GM23338 (cell line): ENCODE data around the gene MEIOSIN.

Source experiments
- EZH2 ChIP-seq: fragments of 200-600 bp; sonication (generic); IDR thresholded peaks from one replicate; pipeline ENCODE4 v1.8.0; 2017; ENCODE audit warnings: antibody characterized with exemption, mild to moderate bottlenecking, low read depth; ENCODE audit not compliant: unreplicated experiment
- TF ChIP-seq, protein P1 (sequence below), 2 experiments: fragments of 200-600 bp in 1 of 2; sonication (generic) in 1 of 2; conservative IDR thresholded peaks; 2 replicates each; pipeline versions ENCODE4 v1.5.1 to v1.6.1; 2016 to 2017; ENCODE audit warnings: antibody characterized with exemption in 2 of 2, low read depth in 2 of 2, mild to moderate bottlenecking in 2 of 2, moderate library complexity in 1 of 2

DNA sequence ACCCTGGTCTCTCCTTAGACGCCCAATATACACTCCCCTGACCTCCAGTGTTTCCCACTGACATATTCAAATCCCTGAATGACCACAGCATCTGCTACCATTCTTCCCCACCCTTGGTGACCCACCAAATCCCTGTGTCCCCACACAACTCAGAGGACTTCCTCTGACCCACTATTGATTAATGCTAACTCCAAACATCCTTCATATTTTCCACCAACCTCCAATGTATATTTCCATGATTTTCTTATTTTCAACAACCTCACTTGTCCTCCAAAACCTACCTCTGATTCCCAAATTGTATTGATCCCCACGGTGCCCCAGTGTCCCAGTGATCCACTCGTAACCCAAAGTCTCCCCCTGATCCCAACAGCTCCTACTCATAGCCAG is 59.9 kb downstream of the MEIOSIN start:
- TF ChIP-seq, protein P1, sequence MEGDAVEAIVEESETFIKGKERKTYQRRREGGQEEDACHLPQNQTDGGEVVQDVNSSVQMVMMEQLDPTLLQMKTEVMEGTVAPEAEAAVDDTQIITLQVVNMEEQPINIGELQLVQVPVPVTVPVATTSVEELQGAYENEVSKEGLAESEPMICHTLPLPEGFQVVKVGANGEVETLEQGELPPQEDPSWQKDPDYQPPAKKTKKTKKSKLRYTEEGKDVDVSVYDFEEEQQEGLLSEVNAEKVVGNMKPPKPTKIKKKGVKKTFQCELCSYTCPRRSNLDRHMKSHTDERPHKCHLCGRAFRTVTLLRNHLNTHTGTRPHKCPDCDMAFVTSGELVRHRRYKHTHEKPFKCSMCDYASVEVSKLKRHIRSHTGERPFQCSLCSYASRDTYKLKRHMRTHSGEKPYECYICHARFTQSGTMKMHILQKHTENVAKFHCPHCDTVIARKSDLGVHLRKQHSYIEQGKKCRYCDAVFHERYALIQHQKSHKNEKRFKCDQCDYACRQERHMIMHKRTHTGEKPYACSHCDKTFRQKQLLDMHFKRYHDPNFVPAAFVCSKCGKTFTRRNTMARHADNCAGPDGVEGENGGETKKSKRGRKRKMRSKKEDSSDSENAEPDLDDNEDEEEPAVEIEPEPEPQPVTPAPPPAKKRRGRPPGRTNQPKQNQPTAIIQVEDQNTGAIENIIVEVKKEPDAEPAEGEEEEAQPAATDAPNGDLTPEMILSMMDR (conservative IDR thresholded peaks at IDR 0.05; ENCODE audit: low read depth in 2 of 2) = no peak
- no peak for TF ChIP-seq EZH2
